SU-DHL-6 (cell line): ENCODE results near the gene FBXO11.

ENCODE experiments used
- CTCF ChIP-seq: fragments of 200-600 bp; sonication (generic); IDR thresholded peaks from one replicate; pipeline ENCODE4 v1.5.1; 2017; ENCODE audit warnings: antibody characterized with exemption, mild to moderate bottlenecking, low read length, moderate library complexity; ENCODE audit not compliant: insufficient read depth, poor library complexity, severe bottlenecking
- EZH2phosphoT487 ChIP-seq: fragments of 200-600 bp; sonication (generic), shearing (Covaris generic); conservative IDR thresholded peaks from 2 replicates; pipeline ENCODE4 v1.6.1; 2018; ENCODE audit warnings: mild to moderate bottlenecking, antibody characterized with exemption, low read length, moderate library complexity, mixed read lengths

GRCh38 chr2:47838686-47839085 is 67.6 kb downstream of the FBXO11 start:
- TF ChIP-seq CTCF (no peak), EZH2phosphoT487 (no peak)
